ENCODE measurements around the gene SUPT5H.
A peak's percentile ranks its signal among the peaks of the same experiment; 100 is the strongest.

Gene SUPT5H

GRCh38 chr19:39445196-39446111 is at the start of gene SUPT5H:
Gene SUPT5H, plus strand, starts transcription at chr19:39445582. Its CDS starts 309 bp downstream, at chr19:39445891.
- DNase-seq = peak; percentile 97

GRCh38 chr19:39397360-39398296 is 47.8 kb upstream of the SUPT5H start:
- DNase-seq = peak; percentile 96

GRCh38 chr19:39398297-39398864 is 47.0 kb upstream of the SUPT5H start:
- peak; percentile 67 to 74 for DNase-seq

GRCh38 chr19:39399668-39400050 is 45.7 kb upstream of the SUPT5H start:
- no peak for DNase-seq

- no peak for DNase-seq
Measured at GRCh38 chr19:39400061-39400460, 45.3 kb upstream of the SUPT5H start.

- no peak for DNase-seq
Measured at GRCh38 chr19:39401070-39401548, 44.3 kb upstream of the SUPT5H start.

- DNase-seq = peak; percentile 84 to 87
Measured at GRCh38 chr19:39401549-39402345, 43.6 kb upstream of the SUPT5H start.

GRCh38 chr19:39402346-39403300 is 42.8 kb upstream of the SUPT5H start:
- DNase-seq = peak; percentile 92 to 93

- DNase-seq = peak; percentile 96 to 97
Measured at GRCh38 chr19:39403331-39404312, 41.8 kb upstream of the SUPT5H start.

GRCh38 chr19:39405261-39405957 is 40.0 kb upstream of the SUPT5H start:
- no peak for DNase-seq

- peak; percentile 87 to 90 for DNase-seq
Measured at GRCh38 chr19:39405958-39406655, 39.3 kb upstream of the SUPT5H start.

- DNase-seq = peak; percentile 88 to 89
Measured at GRCh38 chr19:39406656-39407409, 38.5 kb upstream of the SUPT5H start, which contains the start of gene ZFP36. Gene ZFP36, plus strand, starts transcription at chr19:39406847. Its CDS starts 58 bp downstream, at chr19:39406905.

GRCh38 chr19:39407410-39407659 is 38.0 kb upstream of the SUPT5H start:
- no peak for DNase-seq

- peak; percentile 61 to 63 for DNase-seq
Measured at GRCh38 chr19:39407660-39408391, 37.6 kb upstream of the SUPT5H start.

- DNase-seq = peak; percentile 19 to 35
Measured at GRCh38 chr19:39408392-39409207, 36.8 kb upstream of the SUPT5H start.

Measured in activated CD4-positive, alpha-beta T cell treated with anti-CD3 and anti-CD28 coated beads, Interleukin-2, amount 50 U/mL, for 48 hours (primary cell).